HG03575 (cell line): ENCODE data around the gene EXOC6B.
"Not testable (repeated sequence)": the region's sequence is repeated elsewhere in the genome, so short reads cannot be mapped to it uniquely, and the experiment has no call there.

Experiments
- ATAC-seq: cut with Tn5 transposase; IDR thresholded peaks from one replicate; pipeline ENCODE4 v1.9.1; 2021; ENCODE audit not compliant: unreplicated experiment, insufficient number of reproducible peaks, low FRiP score; ENCODE audit errors: extremely low read depth

The EXOC6B gene

GRCh38 chr2:72431737-72432136, 394.1 kb downstream of the EXOC6B start:
- ATAC-seq: no peak

GRCh38 chr2:72427022-72427861, 398.6 kb downstream of the EXOC6B start:
- ATAC-seq: no peak

GRCh38 chr2:72425996-72426395, 399.8 kb downstream of the EXOC6B start:
- ATAC-seq: no peak

GRCh38 chr2:72423756-72424155, 402.1 kb downstream of the EXOC6B start:
- no peak for ATAC-seq

- ATAC-seq: not testable (repeated sequence)
These were observed 404.0 kb downstream of the EXOC6B start for GRCh38 chr2:72421771-72422379.

- no peak for ATAC-seq
These were observed 409.9 kb downstream of the EXOC6B start for GRCh38 chr2:72415781-72416475.

- ATAC-seq: no peak
These were observed 410.6 kb downstream of the EXOC6B start for GRCh38 chr2:72415241-72415661.

- no peak for ATAC-seq
These were observed 411.6 kb downstream of the EXOC6B start for GRCh38 chr2:72414137-72414760.

GRCh38 chr2:72413716-72414115, 412.1 kb downstream of the EXOC6B start:
- ATAC-seq: no peak

GRCh38 chr2:72412214-72412613, 413.6 kb downstream of the EXOC6B start:
- ATAC-seq: no peak

GRCh38 chr2:72399879-72400278, 426.0 kb downstream of the EXOC6B start:
- ATAC-seq: no peak

- ATAC-seq: no peak
These were observed 430.7 kb downstream of the EXOC6B start for GRCh38 chr2:72395096-72395495.

- no peak for ATAC-seq
These were observed 431.2 kb downstream of the EXOC6B start for GRCh38 chr2:72394541-72395070.

- ATAC-seq: no peak
These were observed 436.4 kb downstream of the EXOC6B start for GRCh38 chr2:72389447-72389846.

GRCh38 chr2:72388263-72388662, 437.6 kb downstream of the EXOC6B start:
- no peak for ATAC-seq

GRCh38 chr2:72386288-72386687, 439.5 kb downstream of the EXOC6B start:
- no peak for ATAC-seq

GRCh38 chr2:72378753-72379348, 447.0 kb downstream of the EXOC6B start:
- ATAC-seq: no peak

- no peak for ATAC-seq
These were observed 458.2 kb downstream of the EXOC6B start for GRCh38 chr2:72367530-72368225.
